ENCODE data around the gene PHGDH. TPM values are rescaled to one million over a fixed set of nuclear protein-coding genes. Genes with fewer than 3 reads are reported as not detected.

PHGDH gene
- total and polyA plus RNA-seq, 2 of the 13 experiments (the other 11 are each of a cell fraction or from before 2014, with no cell fraction given): 95.8 to 133 TPM

DNA sequence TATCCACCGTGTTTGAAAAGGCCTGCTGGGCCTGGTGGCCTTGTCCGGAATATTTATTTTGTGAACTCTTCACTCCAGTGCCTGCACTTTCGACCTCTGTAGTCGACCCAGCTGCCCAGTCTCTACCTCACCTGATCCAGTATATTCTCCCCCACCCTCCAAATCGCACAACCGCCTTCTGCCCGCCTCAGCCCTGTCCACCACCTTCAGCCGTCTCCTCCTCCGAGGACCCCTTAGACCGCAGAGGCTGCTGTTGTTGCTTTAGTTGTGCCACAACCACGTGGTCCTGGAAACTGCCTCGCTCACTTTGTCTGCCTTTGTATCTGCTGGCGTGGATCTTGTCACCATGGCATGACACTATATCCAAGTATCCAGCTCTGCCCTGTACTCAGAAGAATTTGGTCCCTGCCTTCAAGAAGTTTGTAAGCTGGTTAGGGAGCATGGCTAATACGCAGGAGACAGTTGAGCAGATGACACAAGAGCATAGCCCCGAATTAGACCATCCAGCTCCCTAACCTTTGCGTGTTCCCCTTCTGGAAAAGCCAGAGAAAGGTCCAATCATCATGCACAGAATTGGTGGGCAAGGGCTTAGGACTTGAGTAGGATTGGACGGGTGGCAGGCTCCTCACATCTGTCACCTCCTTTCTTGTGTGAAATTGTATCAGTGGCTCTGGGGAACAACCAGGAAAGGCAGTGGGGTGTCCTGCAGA is 1.5 kb downstream of the PHGDH start (continued):
- TF ChIP-seq NCOA1 (CRISPR knock-in tag; IDR thresholded peaks at IDR 0.05) (no peak), KDM6A (CRISPR knock-in tag; IDR thresholded peaks at IDR 0.05; ENCODE audit: low read depth) (no peak), HOXD1 (CRISPR knock-in tag; IDR thresholded peaks at IDR 0.05) (no peak), ZNF20 (CRISPR knock-in tag; IDR thresholded peaks at IDR 0.05) (no peak), NR3C1 (CRISPR knock-in tag; IDR thresholded peaks at IDR 0.05) (no peak), MED1 (CRISPR knock-in tag; IDR thresholded peaks at IDR 0.05) (0 out of 2 replicates have a peak, but pooled peaks have one; percentile 9), ZKSCAN5 (CRISPR knock-in tag; IDR thresholded peaks at IDR 0.05) (no peak), EP300 (IDR thresholded peaks at IDR 0.05; ENCODE audit: low read depth in 2 of 2, low read length in 2 of 2) (no peak), EP300 (CRISPR knock-in tag; IDR thresholded peaks at IDR 0.05; ENCODE audit: borderline replicate concordance) (no peak), NR2C2 (CRISPR knock-in tag; IDR thresholded peaks at IDR 0.05; ENCODE audit: borderline replicate concordance) (peak; percentile 29; the same call in 1 of the 2 replicates), ZFX (CRISPR knock-in tag; IDR thresholded peaks at IDR 0.05; ENCODE audit: low read depth) (peak; percentile 52), ARNT2 (CRISPR knock-in tag; IDR thresholded peaks at IDR 0.05; ENCODE audit: low read depth) (no peak), MEIS2 (CRISPR knock-in tag; IDR thresholded peaks at IDR 0.05) (no peak), XRCC5 (optimal IDR thresholded peaks at IDR 0.05; ENCODE audit: low read length) (no peak), DNMT1 (CRISPR knock-in tag; IDR thresholded peaks at IDR 0.05) (no peak)
- TF ChIP-seq, protein P1, sequence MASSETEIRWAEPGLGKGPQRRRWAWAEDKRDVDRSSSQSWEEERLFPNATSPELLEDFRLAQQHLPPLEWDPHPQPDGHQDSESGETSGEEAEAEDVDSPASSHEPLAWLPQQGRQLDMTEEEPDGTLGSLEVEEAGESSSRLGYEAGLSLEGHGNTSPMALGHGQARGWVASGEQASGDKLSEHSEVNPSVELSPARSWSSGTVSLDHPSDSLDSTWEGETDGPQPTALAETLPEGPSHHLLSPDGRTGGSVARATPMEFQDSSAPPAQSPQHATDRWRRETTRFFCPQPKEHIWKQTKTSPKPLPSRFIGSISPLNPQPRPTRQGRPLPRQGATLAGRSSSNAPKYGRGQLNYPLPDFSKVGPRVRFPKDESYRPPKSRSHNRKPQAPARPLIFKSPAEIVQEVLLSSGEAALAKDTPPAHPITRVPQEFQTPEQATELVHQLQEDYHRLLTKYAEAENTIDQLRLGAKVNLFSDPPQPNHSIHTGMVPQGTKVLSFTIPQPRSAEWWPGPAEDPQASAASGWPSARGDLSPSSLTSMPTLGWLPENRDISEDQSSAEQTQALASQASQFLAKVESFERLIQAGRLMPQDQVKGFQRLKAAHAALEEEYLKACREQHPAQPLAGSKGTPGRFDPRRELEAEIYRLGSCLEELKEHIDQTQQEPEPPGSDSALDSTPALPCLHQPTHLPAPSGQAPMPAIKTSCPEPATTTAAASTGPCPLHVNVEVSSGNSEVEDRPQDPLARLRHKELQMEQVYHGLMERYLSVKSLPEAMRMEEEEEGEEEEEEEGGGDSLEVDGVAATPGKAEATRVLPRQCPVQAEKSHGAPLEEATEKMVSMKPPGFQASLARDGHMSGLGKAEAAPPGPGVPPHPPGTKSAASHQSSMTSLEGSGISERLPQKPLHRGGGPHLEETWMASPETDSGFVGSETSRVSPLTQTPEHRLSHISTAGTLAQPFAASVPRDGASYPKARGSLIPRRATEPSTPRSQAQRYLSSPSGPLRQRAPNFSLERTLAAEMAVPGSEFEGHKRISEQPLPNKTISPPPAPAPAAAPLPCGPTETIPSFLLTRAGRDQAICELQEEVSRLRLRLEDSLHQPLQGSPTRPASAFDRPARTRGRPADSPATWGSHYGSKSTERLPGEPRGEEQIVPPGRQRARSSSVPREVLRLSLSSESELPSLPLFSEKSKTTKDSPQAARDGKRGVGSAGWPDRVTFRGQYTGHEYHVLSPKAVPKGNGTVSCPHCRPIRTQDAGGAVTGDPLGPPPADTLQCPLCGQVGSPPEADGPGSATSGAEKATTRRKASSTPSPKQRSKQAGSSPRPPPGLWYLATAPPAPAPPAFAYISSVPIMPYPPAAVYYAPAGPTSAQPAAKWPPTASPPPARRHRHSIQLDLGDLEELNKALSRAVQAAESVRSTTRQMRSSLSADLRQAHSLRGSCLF (CRISPR knock-in tag; IDR thresholded peaks at IDR 0.05; ENCODE audit: borderline replicate concordance): no peak
- TF ChIP-seq, protein P2, sequence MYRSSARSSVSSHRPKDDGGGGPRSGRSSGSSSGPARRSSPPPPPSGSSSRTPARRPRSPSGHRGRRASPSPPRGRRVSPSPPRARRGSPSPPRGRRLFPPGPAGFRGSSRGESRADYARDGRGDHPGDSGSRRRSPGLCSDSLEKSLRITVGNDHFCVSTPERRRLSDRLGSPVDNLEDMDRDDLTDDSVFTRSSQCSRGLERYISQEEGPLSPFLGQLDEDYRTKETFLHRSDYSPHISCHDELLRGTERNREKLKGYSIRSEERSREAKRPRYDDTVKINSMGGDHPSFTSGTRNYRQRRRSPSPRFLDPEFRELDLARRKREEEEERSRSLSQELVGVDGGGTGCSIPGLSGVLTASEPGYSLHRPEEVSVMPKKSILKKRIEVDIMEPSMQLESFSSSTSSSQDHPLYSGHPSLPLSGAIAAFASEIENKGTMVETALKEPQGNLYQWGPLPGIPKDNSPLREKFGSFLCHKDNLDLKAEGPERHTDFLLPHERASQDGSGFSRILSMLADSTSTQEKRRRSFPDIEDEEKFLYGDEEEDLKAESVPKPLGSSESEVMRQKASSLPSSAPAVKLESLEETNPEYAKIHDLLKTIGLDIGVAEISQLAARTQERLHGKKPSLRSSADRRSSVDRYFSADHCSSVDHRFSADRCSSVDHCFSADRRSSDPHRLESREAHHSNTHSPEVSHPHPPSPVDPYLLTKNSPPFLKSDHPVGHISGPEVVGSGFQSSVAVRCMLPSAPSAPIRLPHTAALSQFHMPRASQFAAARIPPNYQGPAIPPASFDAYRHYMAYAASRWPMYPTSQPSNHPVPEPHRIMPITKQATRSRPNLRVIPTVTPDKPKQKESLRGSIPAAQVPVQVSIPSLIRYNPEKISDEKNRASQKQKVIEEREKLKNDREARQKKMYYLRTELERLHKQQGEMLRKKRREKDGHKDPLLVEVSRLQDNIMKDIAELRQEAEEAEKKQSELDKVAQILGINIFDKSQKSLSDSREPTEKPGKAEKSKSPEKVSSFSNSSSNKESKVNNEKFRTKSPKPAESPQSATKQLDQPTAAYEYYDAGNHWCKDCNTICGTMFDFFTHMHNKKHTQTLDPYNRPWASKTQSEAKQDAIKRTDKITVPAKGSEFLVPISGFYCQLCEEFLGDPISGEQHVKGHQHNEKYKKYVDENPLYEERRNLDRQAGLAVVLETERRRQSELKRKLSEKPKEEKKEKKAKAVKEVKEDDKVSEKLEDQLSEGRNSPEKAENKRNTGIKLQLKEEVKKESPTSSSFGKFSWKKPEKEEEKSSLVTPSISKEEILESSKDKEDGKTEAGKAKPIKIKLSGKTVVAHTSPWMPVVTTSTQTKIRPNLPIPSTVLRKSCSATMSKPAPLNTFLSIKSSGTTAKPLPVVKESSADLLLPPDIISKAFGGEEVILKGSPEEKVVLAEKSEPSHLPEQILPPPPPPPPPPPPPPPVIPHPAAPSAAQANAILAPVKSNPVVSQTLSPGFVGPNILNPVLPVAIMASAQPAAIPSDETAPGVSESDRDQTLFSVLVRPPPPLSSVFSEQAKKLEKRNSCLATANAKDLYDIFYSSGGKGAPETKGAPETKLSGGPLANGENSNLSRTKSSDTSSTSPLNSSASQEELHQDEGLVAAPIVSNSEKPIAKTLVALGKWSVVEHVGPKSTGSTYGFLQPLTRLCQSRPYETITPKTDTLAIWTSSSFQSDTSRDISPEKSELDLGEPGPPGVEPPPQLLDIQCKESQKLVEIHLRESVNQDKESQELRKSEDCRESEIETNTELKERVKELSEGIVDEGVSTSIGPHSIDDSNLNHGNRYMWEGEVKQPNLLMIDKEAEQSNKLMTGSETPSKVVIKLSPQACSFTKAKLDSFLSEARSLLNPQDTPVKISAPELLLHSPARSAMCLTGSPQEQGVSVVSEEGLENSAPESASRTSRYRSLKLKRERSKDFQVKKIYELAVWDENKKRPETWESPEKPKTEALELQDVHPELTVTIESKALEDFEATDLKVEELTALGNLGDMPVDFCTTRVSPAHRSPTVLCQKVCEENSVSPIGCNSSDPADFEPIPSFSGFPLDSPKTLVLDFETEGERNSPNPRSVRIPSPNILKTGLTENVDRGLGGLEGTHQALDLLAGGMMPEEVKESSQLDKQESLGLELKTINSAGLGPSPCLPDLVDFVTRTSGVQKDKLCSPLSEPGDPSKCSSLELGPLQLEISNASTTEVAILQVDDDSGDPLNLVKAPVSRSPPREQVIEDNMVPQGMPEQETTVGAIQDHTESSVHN (CRISPR knock-in tag; IDR thresholded peaks at IDR 0.05): no peak

Data from HepG2 (cell line).